Measurements from ENCODE around the gene MCM6.

Gene MCM6

GRCh38 chr2:135862718-135863117 is 13.5 kb downstream of the MCM6 start:
- FAIRE-seq = no peak

- no peak for FAIRE-seq
Observed at GRCh38 chr2:135853401-135853800, 22.8 kb downstream of the MCM6 start.

- FAIRE-seq = no peak
Observed at GRCh38 chr2:135851858-135852257, 24.4 kb downstream of the MCM6 start.

GRCh38 chr2:135850892-135851668 is 25.2 kb downstream of the MCM6 start:
- no peak for FAIRE-seq

- no peak for FAIRE-seq
Observed at GRCh38 chr2:135849087-135849486, 27.2 kb downstream of the MCM6 start.

- FAIRE-seq = no peak
Observed at GRCh38 chr2:135845997-135846396, 30.2 kb downstream of the MCM6 start.

GRCh38 chr2:135845257-135845656 is 31.0 kb downstream of the MCM6 start:
- no peak for FAIRE-seq

- FAIRE-seq = no peak
Observed at GRCh38 chr2:135844301-135844895, 31.8 kb downstream of the MCM6 start.

GRCh38 chr2:135843671-135844070 is 32.6 kb downstream of the MCM6 start:
- no peak for FAIRE-seq

- FAIRE-seq = no peak
Observed at GRCh38 chr2:135840601-135841000, 35.6 kb downstream of the MCM6 start.

GRCh38 chr2:135839713-135840112 is 36.5 kb downstream of the MCM6 start:
- FAIRE-seq = no peak

- FAIRE-seq = no peak
Observed at GRCh38 chr2:135838502-135838901, 37.7 kb downstream of the MCM6 start.

- no peak for FAIRE-seq
Observed at GRCh38 chr2:135836596-135837270, 39.5 kb downstream of the MCM6 start, which contains the start of gene LCT. TSS of gene LCT (minus strand) at chr2:135837184. CDS start at chr2:135837169, 15 bp downstream.

- FAIRE-seq = no peak
Observed at GRCh38 chr2:135832891-135833290, 43.4 kb downstream of the MCM6 start.

- FAIRE-seq = no peak
Observed at GRCh38 chr2:135831180-135831812, 44.9 kb downstream of the MCM6 start.

GRCh38 chr2:135829378-135830135 is 46.7 kb downstream of the MCM6 start:
- FAIRE-seq = no peak

- no peak for FAIRE-seq
Observed at GRCh38 chr2:135826544-135826943, 49.7 kb downstream of the MCM6 start.

- no peak for FAIRE-seq
Observed at GRCh38 chr2:135825550-135826176, 50.6 kb downstream of the MCM6 start.

GRCh38 chr2:135825131-135825530 is 51.1 kb downstream of the MCM6 start:
- FAIRE-seq = no peak

GRCh38 chr2:135822855-135823254 is 53.4 kb downstream of the MCM6 start:
- FAIRE-seq = no peak

GRCh38 chr2:135821190-135821589 is 55.1 kb downstream of the MCM6 start:
- FAIRE-seq = no peak

GRCh38 chr2:135820003-135820618 is 56.1 kb downstream of the MCM6 start:
- FAIRE-seq = no peak

All from A204.1 (cell line).